Naive thymus-derived CD4-positive, alpha-beta T cell (primary cell): Measurements from ENCODE around the gene ZNF793. TPM values are rescaled to one million over a fixed set of nuclear protein-coding genes. Genes with fewer than 3 reads are reported as not detected.

ENCODE experiments used
- ATAC-seq: fragments of 150-1000 bp; cut with Tn5 transposase; 2 replicates; pipeline ENCODE4 v1.10.0; 2021; ENCODE audit warnings: mild to moderate bottlenecking, moderate library complexity
- CTCF ChIA-PET: fragments of 350-600 bp; sonication (Branson Sonifier 250); formaldehyde crosslinking; loops from one replicate; lab custom pipeline; 2021; ENCODE audit warnings: antibody characterized with exemption; lab: Charles Lee
- POLR2A ChIA-PET: fragments of 350-600 bp; sonication (Branson Sonifier 250); formaldehyde crosslinking; loops from one replicate; lab custom pipeline; 2021; ENCODE audit warnings: antibody characterized with exemption, inconsistent platforms; lab: Charles Lee
- DNase-seq, 9 donors: peaks; one replicate each; pipeline versions ENCODE4 v3.0.0 to v3.0.0-alpha.2; 2020 to 2022; ENCODE audit warnings: mixed read lengths in 1 of 9
- H3K27ac ChIP-seq: one replicate; pipeline ENCODE4 v1.7.0; 2013; ENCODE audit warnings: mild to moderate bottlenecking, low read depth, low read length, moderate library complexity
- H3K27me3 ChIP-seq, 2 donors: one replicate each; pipeline ENCODE4 v1.7.0; 2013; ENCODE audit warnings: low read length in 2 of 2, mild to moderate bottlenecking in 2 of 2, moderate library complexity in 2 of 2; ENCODE audit not compliant: control insufficient read depth in 2 of 2, insufficient read depth in 2 of 2
- H3K36me3 ChIP-seq, 3 experiments: 1 replicate in 2 of 3; 2 replicates in 1 of 3; pipeline ENCODE4 v1.7.0; 2013; ENCODE audit warnings: low read length in 3 of 3, mild to moderate bottlenecking in 3 of 3, moderate library complexity in 1 of 3; ENCODE audit not compliant: insufficient read depth in 3 of 3, control insufficient read depth in 2 of 3
- H3K4me1 ChIP-seq, 2 donors: one replicate each; pipeline ENCODE4 v1.7.0; 2013; ENCODE audit warnings: low read length in 2 of 2, mild to moderate bottlenecking in 2 of 2, moderate library complexity in 1 of 2; ENCODE audit not compliant: control insufficient read depth in 2 of 2, insufficient read depth in 2 of 2
- H3K4me3 ChIP-seq: 2 replicates; pipeline ENCODE4 v1.7.0; 2013; ENCODE audit warnings: mild to moderate bottlenecking, low read length
- H3K9me3 ChIP-seq, 3 experiments: 1 replicate in 2 of 3; 2 replicates in 1 of 3; pipeline ENCODE4 v1.7.0; 2013; ENCODE audit warnings: low read length in 3 of 3; ENCODE audit not compliant: control insufficient read depth in 2 of 3
- H3K27ac Mint-ChIP-seq, 9 donors: one replicate each; pipeline ENCODE4 v1.8.0; 2020 to 2022; ENCODE audit warnings: mixed read lengths in 9 of 9, mild to moderate bottlenecking in 8 of 9, moderate library complexity in 5 of 9, inconsistent platforms in 2 of 9
- H3K27me3 Mint-ChIP-seq, 5 donors: one replicate each; pipeline ENCODE4 v1.8.0; 2021 to 2022; ENCODE audit warnings: mixed read lengths in 5 of 5, mild to moderate bottlenecking in 1 of 5
- H3K36me3 Mint-ChIP-seq, 5 donors: one replicate each; pipeline ENCODE4 v1.8.0; 2020 to 2022; ENCODE audit warnings: mixed read lengths in 5 of 5, mild to moderate bottlenecking in 3 of 5, inconsistent platforms in 1 of 5
- H3K4me1 Mint-ChIP-seq, 7 donors: one replicate each; pipeline ENCODE4 v1.8.0; 2020 to 2022; ENCODE audit warnings: mixed read lengths in 7 of 7, mild to moderate bottlenecking in 3 of 7, inconsistent platforms in 1 of 7
- H3K4me3 Mint-ChIP-seq, 10 donors: one replicate each; pipeline ENCODE4 v1.8.0; 2020 to 2022; ENCODE audit warnings: mild to moderate bottlenecking in 10 of 10, mixed read lengths in 10 of 10, moderate library complexity in 6 of 10, inconsistent platforms in 2 of 10
- H3K9me3 Mint-ChIP-seq, 11 donors: one replicate each; pipeline ENCODE4 v1.8.0; 2020 to 2022; ENCODE audit warnings: mixed read lengths in 11 of 11, mild to moderate bottlenecking in 4 of 11, inconsistent platforms in 1 of 11, moderate library complexity in 1 of 11
- intact Hi-C, 2 donors: fragments of 100-400 bp; cut with micrococcal nuclease; formaldehyde crosslinking; loops; one replicate each; pipeline ENCODE4 v1.15.1; 2023
- polyA plus RNA-seq, 2 donors: library from polyadenylated mRNA; unstranded; fragments of 300-500 nt; fragmentation: Illumina TruSeq; gene quantifications; one replicate each; pipeline ENCODE4 v1.2.3, GENCODE V29; 2021
- total RNA-seq, 6 experiments: library from RNA in 5 of 6; stranded (reverse) in 5 of 6; gene quantifications; 1 replicate in 5 of 6; 2 replicates in 1 of 6; pipeline ENCODE4 v1.2.3 and lab custom pipeline; 2021 to 2026

Gene ZNF793
- total and polyA plus RNA-seq, 7 experiments from 2014 or later: 1.1 to 11.7 (median 4.0) TPM

DNA sequence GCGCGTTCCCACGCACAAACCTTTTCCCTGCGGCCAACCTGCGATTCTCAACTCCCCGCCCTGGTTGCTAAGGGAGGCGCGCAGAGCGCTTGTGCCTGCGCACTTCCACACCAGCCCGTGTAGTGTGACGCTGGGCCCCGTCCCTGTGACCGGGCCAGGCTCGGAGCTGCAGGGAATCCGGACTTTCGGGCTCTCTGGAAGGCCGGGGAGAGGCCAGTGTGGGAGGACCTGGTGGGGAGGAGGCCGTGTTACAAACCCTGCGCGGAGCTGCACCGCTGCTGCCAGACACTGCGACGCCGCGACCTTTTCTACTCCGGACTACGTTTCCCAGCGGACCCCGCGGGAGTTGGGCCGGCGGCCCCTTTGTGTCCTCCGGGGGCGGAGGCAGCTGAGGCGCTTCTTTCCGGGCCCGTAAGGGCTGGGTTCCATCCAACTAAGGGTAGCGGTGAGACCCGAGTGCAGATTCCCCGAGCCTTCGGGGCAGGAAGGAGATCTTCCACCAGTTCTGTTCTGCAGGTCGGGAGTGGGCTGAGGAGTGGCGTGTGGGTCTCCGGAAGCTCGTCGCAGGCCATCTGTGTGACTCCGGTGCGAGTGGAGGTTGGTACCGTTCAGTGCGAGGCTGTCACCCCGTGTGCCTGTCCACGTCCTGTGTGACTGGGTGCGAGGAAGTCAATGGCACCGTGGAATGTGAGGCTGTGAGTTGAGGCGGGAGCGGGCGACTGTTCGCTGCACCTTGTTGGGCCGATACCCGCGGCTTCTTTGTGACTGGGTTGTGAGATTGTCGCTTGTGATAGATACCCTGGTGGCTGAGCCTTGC, 37.6 kb upstream of the ZNF793 start, which contains the start of gene ZNF570:
ZNF570 (plus strand) TSS at position 396 of the 817 bp plus-strand sequence. CDS start 999 bp downstream, outside the sequence.
- no peaks in the 10 kb centered on the region for H3K27me3 Mint-ChIP-seq
- Histone ChIP-seq H3K36me3 (peaks cover 0 to 26% (median 0%) of the 10 kb centered on the region in 3 experiments), H3K27ac (peak within 1 kb of the TSS; percentile 96), H3K4me3 (peak within 1 kb of the TSS; percentile 79), H3K27me3 (no peaks in the 10 kb centered on the region), H3K4me1 (peaks cover 13 to 16% of the 10 kb centered on the region in 2 donors), H3K9me3 (peaks cover 0 to 11% (median 6%) of the 10 kb centered on the region in 3 experiments)
- CTCF ChIA-PET: interaction anchor here (1.9 kb wide), 1 partner anchor 37 kb away, joined by 7 read pairs; the partner anchor contains the start of gene ZNF793
- H3K27ac Mint-ChIP-seq: peak within 1 kb of the TSS; percentile 93 to 100 (median 99)
- intact Hi-C loops: loop anchor here (1.0 to 10.0 kb wide), 18 partner anchors 37 to 1344 kb away; partner anchors contain the start of genes ZNF568 (in 2 of the 2), ZNF790 (in 2 of the 2), ZNF793 (in 2 of the 2) and ZNF829 (in 2 of the 2)
- DNase-seq (peak; percentile 78 to 92 (median 90)), ATAC-seq (peak; percentile 83)
- peaks cover 26 to 54% (median 45%) of the 10 kb centered on the region in 7 donors for H3K4me1 Mint-ChIP-seq
- POLR2A ChIA-PET: interaction anchor here (0.6 to 4.5 kb wide), 10 partner anchors 37 to 1254 kb away, joined by 3 to 53 read pairs (median 6); partner anchors contain the start of genes ZFP30, ZNF146, ZNF527 and ZNF540
- peak within 1 kb of the TSS; percentile 91 to 100 (median 96) for H3K4me3 Mint-ChIP-seq
- H3K9me3 Mint-ChIP-seq: peaks cover 9 to 43% (median 18%) of the 10 kb centered on the region in 11 donors
- peaks cover 15 to 39% (median 26%) of the 10 kb centered on the region in 5 donors for H3K36me3 Mint-ChIP-seq

DNA sequence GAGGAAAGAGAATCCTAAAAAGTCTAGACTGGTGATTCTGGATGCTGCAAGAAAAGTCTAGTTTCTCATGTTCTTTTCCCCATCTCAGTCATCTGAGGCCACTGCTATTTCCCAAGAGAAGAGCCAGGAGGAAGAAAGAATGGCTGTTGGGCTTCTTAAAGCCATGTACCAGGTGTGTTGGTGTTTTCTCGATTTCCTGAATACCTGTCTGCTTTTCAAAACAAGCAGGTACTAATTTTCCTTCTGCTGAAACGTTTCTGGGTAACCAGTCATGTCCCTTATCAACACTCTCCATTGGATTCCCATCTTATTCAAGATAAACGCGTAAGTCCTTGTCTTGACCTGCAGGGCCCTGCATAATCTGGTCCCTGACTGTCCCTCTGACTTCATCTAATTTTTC, 36.5 kb upstream of the ZNF793 start:
- Mint-ChIP-seq H3K36me3 (peaks cover 7 to 38% (median 17%) of the 10 kb centered on the region in 5 donors), H3K4me1 (peaks cover 26 to 46% (median 39%) of the 10 kb centered on the region in 7 donors), H3K27ac (peak overlapping the region; percentile 93 to 100 (median 99)), H3K27me3 (no peaks in the 10 kb centered on the region), H3K9me3 (peaks cover 5 to 39% (median 14%) of the 10 kb centered on the region in 11 donors), H3K4me3 (peak overlapping the region; percentile 91 to 100 (median 94))
- intact Hi-C loops: no loop called here
- no peak for DNase-seq
- Histone ChIP-seq H3K9me3 (peaks cover 0 to 11% (median 8%) of the 10 kb centered on the region in 3 experiments), H3K27me3 (no peaks in the 10 kb centered on the region), H3K4me1 (peaks cover 13 to 16% of the 10 kb centered on the region in 2 donors), H3K4me3 (no peak overlapping the region), H3K27ac (peak overlapping the region; percentile 96), H3K36me3 (peaks cover 0 to 22% (median 1%) of the 10 kb centered on the region in 3 experiments)
- ATAC-seq: no peak
- POLR2A ChIA-PET: interaction anchor here (0.5 to 0.6 kb wide), 3 partner anchors 11 to 65 kb away, joined by 3 to 6 read pairs (median 3); no protein-coding TSS in a partner anchor
- CTCF ChIA-PET: no interaction called here

DNA sequence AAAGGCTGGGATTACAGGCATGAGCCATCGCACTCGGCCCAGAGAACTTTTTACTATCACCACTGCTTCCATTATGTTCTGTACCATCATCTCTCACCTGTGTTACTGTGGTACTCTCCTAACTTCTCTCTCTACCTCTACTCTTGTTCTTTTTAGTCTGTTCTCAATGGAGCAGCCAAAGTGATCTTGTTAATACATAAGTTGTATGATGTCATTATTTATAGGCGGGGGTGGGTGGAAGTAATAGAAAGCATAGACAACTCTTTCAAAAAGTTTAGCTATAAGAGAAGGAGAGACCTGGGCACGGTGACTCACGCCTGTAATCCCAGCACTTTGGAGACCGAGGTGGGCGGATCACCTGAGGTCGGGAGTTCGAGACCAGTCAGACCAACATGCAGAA, 34.6 kb upstream of the ZNF793 start:
- Histone ChIP-seq H3K4me1 (peaks cover 8 to 16% of the 10 kb centered on the region in 2 donors), H3K27me3 (no peaks in the 10 kb centered on the region), H3K27ac (no peak overlapping the region), H3K36me3 (peaks cover 13 to 37% (median 15%) of the 10 kb centered on the region in 3 experiments), H3K4me3 (no peak overlapping the region), H3K9me3 (peaks cover 0 to 25% (median 17%) of the 10 kb centered on the region in 3 experiments)
- no peak for DNase-seq
- intact Hi-C loops: no loop called here
- POLR2A ChIA-PET: interaction anchor here (0.9 to 1.6 kb wide), 2 partner anchors 101 to 148 kb away, joined by 4 read pairs; partner anchors contain the start of gene ZNF527
- Mint-ChIP-seq H3K27me3 (no peaks in the 10 kb centered on the region), H3K9me3 (peaks cover 7 to 49% (median 28%) of the 10 kb centered on the region in 11 donors), H3K27ac (no peak overlapping the region), H3K36me3 (peaks cover 19 to 49% (median 32%) of the 10 kb centered on the region in 5 donors), H3K4me1 (peaks cover 21 to 30% (median 26%) of the 10 kb centered on the region in 7 donors), H3K4me3 (no peak overlapping the region)
- CTCF ChIA-PET: no interaction called here
- no peak for ATAC-seq

DNA sequence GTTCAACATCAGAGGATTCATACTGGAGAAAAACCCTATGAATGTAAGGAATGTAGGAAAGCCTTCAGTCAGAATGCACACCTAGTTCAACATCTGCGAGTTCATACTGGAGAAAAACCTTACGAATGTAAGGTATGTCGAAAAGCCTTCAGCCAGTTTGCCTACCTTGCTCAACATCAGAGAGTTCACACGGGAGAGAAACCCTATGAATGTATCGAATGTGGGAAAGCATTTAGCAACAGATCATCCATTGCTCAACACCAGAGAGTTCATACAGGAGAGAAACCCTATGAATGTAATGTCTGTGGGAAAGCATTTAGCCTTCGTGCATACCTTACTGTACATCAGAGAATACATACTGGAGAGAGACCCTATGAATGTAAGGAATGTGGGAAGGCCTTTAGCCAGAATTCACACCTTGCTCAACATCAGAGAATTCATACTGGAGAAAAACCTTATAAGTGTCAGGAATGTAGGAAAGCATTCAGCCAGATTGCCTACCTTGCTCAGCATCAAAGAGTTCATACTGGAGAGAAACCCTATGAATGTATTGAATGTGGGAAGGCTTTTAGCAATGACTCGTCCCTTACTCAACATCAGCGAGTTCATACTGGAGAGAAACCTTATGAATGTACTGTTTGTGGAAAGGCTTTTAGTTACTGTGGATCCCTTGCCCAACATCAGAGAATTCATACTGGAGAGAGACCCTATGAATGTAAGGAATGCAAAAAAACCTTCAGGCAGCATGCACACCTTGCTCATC, 22.2 kb upstream of the ZNF793 start:
- no peaks in the 10 kb centered on the region for H3K27me3 ChIP-seq
- ATAC-seq (no peak), DNase-seq (no peak)
- peaks cover 28 to 93% (median 36%) of the 10 kb centered on the region in 3 experiments for H3K9me3 ChIP-seq
- no peaks in the 10 kb centered on the region for H3K4me1 Mint-ChIP-seq
- peaks cover 23 to 57% (median 27%) of the 10 kb centered on the region in 3 experiments for H3K36me3 ChIP-seq
- peaks cover 40 to 72% (median 64%) of the 10 kb centered on the region in 5 donors for H3K36me3 Mint-ChIP-seq
- H3K4me3 ChIP-seq: peak overlapping the region; percentile 27
- no peak overlapping the region for H3K27ac ChIP-seq
- H3K9me3 Mint-ChIP-seq: peaks cover 15 to 98% (median 79%) of the 10 kb centered on the region in 11 donors
- H3K27ac Mint-ChIP-seq: no peak overlapping the region
- ChIA-PET POLR2A (no interaction called here), CTCF (no interaction called here)
- H3K4me3 Mint-ChIP-seq: no peak overlapping the region
- no peaks in the 10 kb centered on the region for H3K4me1 ChIP-seq
- H3K27me3 Mint-ChIP-seq: no peaks in the 10 kb centered on the region
- intact Hi-C loops: no loop called here

DNA sequence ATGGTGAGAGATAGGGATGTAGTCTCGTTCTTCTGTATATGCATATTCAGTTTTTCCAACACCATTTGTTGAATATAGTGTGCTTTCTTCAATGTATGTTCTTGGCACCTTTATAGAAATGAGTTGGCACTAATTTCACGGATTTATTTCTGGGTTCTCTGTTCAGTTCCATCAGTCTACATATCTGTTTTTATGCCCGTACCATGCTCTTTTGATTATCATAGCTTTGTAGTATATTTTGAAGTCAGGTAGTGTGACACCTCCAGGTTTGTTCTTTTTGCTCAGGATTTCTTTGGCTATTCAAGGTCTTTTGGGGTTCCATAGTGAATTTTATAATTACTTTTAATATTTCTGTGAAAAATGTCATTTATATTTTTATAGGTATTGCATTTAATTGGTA, 14.5 kb upstream of the ZNF793 start:
- Histone ChIP-seq H3K4me3 (no peak overlapping the region), H3K9me3 (peaks cover 0 to 71% (median 0%) of the 10 kb centered on the region in 3 experiments), H3K27me3 (no peaks in the 10 kb centered on the region), H3K36me3 (no peaks in the 10 kb centered on the region), H3K4me1 (no peaks in the 10 kb centered on the region), H3K27ac (no peak overlapping the region)
- POLR2A ChIA-PET: no interaction called here
- H3K27me3 Mint-ChIP-seq: no peaks in the 10 kb centered on the region
- intact Hi-C loops: no loop called here
- no peak overlapping the region for H3K4me3 Mint-ChIP-seq
- CTCF ChIA-PET: no interaction called here
- H3K36me3 Mint-ChIP-seq: peaks cover 0 to 39% (median 17%) of the 10 kb centered on the region in 5 donors
- DNase-seq (no peak), ATAC-seq (no peak)
- H3K4me1 Mint-ChIP-seq: no peaks in the 10 kb centered on the region
- peaks cover 12 to 96% (median 52%) of the 10 kb centered on the region in 11 donors for H3K9me3 Mint-ChIP-seq
- no peak overlapping the region for H3K27ac Mint-ChIP-seq
